ENCODE results near the gene MSTO1. TPM values are rescaled to one million over a fixed set of nuclear protein-coding genes. Genes with fewer than 3 reads are reported as not detected.
"Not testable (repeated sequence)": the region's sequence is repeated elsewhere in the genome, so short reads cannot be mapped to it uniquely, and the experiment has no call there.

Gene MSTO1
- total and polyA plus RNA-seq, 12 donors, result 14.8 to 23.2 (median 17.3) TPM

DNA sequence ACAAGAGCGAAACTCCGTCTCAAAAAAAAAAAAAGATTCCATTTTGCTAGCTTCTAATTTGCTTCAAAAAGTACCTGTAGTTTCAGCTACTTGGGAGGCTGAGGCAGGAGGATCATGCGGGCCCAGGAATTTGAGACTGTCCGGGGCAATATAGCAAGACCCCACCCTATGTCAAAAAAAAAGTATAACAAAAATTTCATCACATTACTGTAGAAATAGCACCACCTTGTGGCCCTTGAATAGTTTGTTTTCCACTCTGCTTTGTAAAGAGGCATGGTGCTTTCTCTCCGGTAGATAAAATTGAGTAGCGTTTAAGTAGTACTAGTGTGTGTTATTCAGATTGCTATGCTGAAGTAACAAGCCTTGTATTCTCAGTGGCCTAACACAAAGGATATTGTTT, 18.2 kb upstream of the MSTO1 start:
- no peaks in the 10 kb centered on the region for H3K9me3 ChIP-seq
- intact Hi-C loops (cut with DNase I), result loop anchor here in 8 of 10 donors (1.0 to 10.0 kb wide), 13 partner anchors 63 to 387 kb away; partner anchors contain the start of genes THBS3 (in 3 of the 8), MTX1 (in 2 of the 8), ENTREP3 (in 1 of the 8) and RUSC1 (in 1 of the 8)
- no peaks in the 10 kb centered on the region for H3K36me3 ChIP-seq
- H3K27me3 ChIP-seq, result no peaks in the 10 kb centered on the region
- no peak overlapping the region for H3K27ac ChIP-seq
- TF ChIP-seq, protein P1, sequence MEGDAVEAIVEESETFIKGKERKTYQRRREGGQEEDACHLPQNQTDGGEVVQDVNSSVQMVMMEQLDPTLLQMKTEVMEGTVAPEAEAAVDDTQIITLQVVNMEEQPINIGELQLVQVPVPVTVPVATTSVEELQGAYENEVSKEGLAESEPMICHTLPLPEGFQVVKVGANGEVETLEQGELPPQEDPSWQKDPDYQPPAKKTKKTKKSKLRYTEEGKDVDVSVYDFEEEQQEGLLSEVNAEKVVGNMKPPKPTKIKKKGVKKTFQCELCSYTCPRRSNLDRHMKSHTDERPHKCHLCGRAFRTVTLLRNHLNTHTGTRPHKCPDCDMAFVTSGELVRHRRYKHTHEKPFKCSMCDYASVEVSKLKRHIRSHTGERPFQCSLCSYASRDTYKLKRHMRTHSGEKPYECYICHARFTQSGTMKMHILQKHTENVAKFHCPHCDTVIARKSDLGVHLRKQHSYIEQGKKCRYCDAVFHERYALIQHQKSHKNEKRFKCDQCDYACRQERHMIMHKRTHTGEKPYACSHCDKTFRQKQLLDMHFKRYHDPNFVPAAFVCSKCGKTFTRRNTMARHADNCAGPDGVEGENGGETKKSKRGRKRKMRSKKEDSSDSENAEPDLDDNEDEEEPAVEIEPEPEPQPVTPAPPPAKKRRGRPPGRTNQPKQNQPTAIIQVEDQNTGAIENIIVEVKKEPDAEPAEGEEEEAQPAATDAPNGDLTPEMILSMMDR (IDR thresholded peaks at IDR 0.05), result peak in 8 of 9 donors; percentile 20 to 72 (median 65)
- ATAC-seq, result peak in 7 of 8 donors; percentile 59 to 81 (median 67)
- no peak overlapping the region for H3K4me3 ChIP-seq
- H3K4me1 ChIP-seq, result peaks cover 0 to 6% (median 0%) of the 10 kb centered on the region in 9 donors
- WGBS, 2 donors, result 35 to 41% methylated on average over 6 of the region's 6 CpGs
- peak in 1 of 2 donors; percentile 50 for DNase-seq

DNA sequence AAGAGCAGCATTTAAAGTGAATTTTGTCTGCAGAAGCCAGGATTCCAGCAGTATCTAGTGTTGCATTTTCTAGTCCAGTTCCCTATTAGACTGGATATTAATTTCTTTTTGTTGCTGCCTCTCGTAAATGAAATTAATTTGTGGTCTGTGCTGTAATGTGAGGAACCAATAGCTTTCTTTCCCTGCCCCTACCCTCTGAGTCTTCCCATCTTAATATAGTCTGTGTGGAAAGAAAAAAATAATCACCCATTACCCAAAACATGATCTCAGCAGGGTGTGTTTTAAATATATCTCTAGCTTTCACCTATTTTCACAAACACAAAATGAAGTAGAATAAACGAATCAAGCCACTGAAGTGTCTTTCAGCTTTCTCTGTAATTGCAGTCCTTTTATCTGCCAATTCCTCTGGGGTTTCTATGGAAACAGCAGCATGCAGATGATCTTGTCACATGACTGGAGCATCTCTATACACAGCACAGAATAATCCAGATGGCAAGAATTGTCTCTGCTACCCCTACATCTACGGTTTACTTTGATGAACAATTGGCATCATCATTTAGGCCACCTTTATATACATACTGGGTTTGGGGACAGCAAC, 14.0 kb upstream of the MSTO1 start:
- H3K4me1 ChIP-seq, result peaks cover 0 to 16% (median 4%) of the 10 kb centered on the region in 9 donors
- H3K4me3 ChIP-seq, H3K9me3 ChIP-seq, H3K27ac ChIP-seq, H3K27me3 ChIP-seq, ATAC-seq, DNase-seq, H3K36me3 ChIP-seq: not testable (repeated sequence)
- intact Hi-C loops (cut with DNase I), result loop anchor here in 5 of 10 donors (10.0 kb wide), 6 partner anchors 59 to 391 kb away; partner anchors contain the start of genes ENTREP3 (in 1 of the 5), MTX1 (in 1 of the 5) and THBS3 (in 1 of the 5)
- 70 to 77% methylated on average over 3 of the region's 3 CpGs for WGBS, 2 donors

- 96% methylated on average over 5 of the region's 5 CpGs for WGBS, 2 donors
- Histone ChIP-seq H3K27me3 (no peaks in the 10 kb centered on the region), H3K36me3 (no peaks in the 10 kb centered on the region), H3K27ac (no peak overlapping the region), H3K9me3 (no peaks in the 10 kb centered on the region), H3K4me1 (peaks cover 0 to 16% (median 4%) of the 10 kb centered on the region in 9 donors), H3K4me3 (no peak overlapping the region)
- DNase-seq, result no peak
- TF ChIP-seq, protein P1 (IDR thresholded peaks at IDR 0.05), result no peak
- intact Hi-C loops (cut with DNase I), result loop anchor here in 5 of 10 donors (10.0 kb wide), 6 partner anchors 58 to 392 kb away; partner anchors contain the start of genes ENTREP3 (in 1 of the 5), MTX1 (in 1 of the 5) and THBS3 (in 1 of the 5)
- no peak for ATAC-seq
Measured at GRCh38 chr1:155596864-155597263, 13.2 kb upstream of the MSTO1 start.

DNA sequence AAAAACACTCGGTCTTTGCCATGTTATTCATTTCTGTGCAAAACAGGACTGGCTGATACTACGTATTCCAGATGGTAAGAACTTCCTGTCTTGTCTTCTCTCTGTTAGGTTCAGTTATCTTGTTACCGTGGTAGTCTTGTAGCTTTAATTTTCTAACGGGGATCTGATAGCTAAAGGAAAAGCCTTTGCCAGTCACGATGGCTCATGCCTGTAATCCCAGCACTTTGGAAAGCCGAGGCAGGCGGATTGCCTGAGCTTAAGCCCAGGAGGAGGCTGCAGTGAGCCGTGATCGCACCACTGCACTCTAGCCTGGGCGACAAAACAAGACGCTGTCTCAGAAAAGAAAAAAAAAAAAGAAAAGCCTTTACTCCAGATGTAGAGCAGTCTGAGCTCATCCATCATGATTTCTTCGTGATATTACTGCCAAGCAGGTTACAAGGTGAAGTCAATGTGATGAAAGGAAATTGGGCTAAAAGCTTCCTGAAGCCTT, 11.1 kb upstream of the MSTO1 start:
- H3K36me3 ChIP-seq, result no peaks in the 10 kb centered on the region
- H3K4me3 ChIP-seq, result peak overlapping the region in 5 of 10 donors; percentile 8 to 28 (median 21)
- DNase-seq (no peak), ATAC-seq (peak in 5 of 8 donors; percentile 34 to 44 (median 42))
- 17 to 23% methylated on average over 12 of the region's 12 CpGs for WGBS, 2 donors
- no peaks in the 10 kb centered on the region for H3K27me3 ChIP-seq
- intact Hi-C loops (cut with DNase I), result loop anchor here in 5 of 10 donors (10.0 kb wide), 6 partner anchors 56 to 394 kb away; partner anchors contain the start of genes ENTREP3 (in 1 of the 5), MTX1 (in 1 of the 5) and THBS3 (in 1 of the 5)
- TF ChIP-seq, protein P1 (IDR thresholded peaks at IDR 0.05), result peak in 2 of 9 donors; percentile 31 to 41
- no peaks in the 10 kb centered on the region for H3K9me3 ChIP-seq
- H3K27ac ChIP-seq, result peak overlapping the region in 1 of 10 donors; percentile 34
- H3K4me1 ChIP-seq, result peaks cover 0 to 10% (median 4%) of the 10 kb centered on the region in 9 donors

DNA sequence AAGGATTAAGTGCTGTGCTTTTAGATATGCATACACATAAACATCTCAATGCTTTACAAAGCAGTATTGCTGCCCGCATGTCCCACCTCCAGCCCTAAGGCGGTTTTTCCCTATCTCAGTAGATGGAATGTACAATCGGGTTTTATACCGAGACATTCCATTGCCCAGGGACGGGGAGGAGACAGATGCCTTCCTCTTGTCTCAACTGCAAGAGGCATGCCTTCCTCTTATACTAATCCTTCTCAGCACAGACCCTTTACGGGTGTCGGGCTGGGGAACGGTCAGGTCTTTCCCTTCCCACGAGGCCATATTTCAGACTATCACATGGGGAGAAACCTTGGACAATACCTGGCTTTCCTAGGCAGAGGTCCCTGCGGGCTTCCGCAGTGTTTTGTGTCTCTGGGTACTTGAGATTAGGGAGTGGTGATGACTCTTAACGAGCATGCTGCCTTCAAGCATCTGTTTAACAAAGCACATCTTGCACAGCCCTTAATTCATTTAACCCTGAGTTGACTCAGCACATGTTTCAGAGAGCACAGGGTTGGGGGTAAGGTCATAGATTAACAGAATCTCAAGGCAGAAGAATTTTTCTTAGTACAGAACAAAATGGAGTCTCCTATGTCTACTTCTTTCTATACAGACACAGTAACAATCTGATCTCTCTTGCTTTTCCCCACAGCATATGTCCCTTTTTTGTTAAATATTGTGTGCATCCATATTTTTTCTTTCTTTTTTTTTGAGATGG, 10.0 kb upstream of the MSTO1 start:
- not testable (repeated sequence) for ATAC-seq, H3K36me3 ChIP-seq, H3K27me3 ChIP-seq, H3K4me3 ChIP-seq, DNase-seq, H3K27ac ChIP-seq, H3K9me3 ChIP-seq
- H3K4me1 ChIP-seq, result peaks cover 0 to 10% (median 4%) of the 10 kb centered on the region in 9 donors
- intact Hi-C loops (cut with DNase I), result loop anchor here in 5 of 10 donors (10.0 kb wide), 6 partner anchors 55 to 395 kb away; partner anchors contain the start of genes ENTREP3 (in 1 of the 5), MTX1 (in 1 of the 5) and THBS3 (in 1 of the 5)
- 22 to 38% methylated on average over 12 of the region's 12 CpGs for WGBS, 2 donors
